Lower leg skin (tissue), 4 donors: Measurements from ENCODE around the gene USP35. TPM values are rescaled to one million over a fixed set of nuclear protein-coding genes. Genes with fewer than 3 reads are reported as not detected.

Source experiments
- DNase-seq, 2 donors: peaks; one replicate each; pipeline ENCODE4 v3.0.0-alpha.2; 2019; ENCODE audit warnings: low spot score in 2 of 2
- H3K4me3 ChIP-seq: fragments of 200-600 bp; sonication (generic); 2 replicates; pipeline ENCODE4 v1.5.1; 2017; ENCODE audit warnings: mild to moderate bottlenecking, low read depth; ENCODE audit not compliant: poor library complexity, severe bottlenecking
- POLR2A ChIP-seq, 2 donors: fragments of 450-650 bp; IDR thresholded peaks; one replicate each; pipeline ENCODE4 v1.6.1; 2016 to 2017; ENCODE audit warnings: antibody characterized with exemption in 2 of 2, mild to moderate bottlenecking in 1 of 2, moderate library complexity in 1 of 2
- WGBS, 2 donors: methylation state at CpG; one replicate each; pipeline ENCODE4 v1.1.5; 2018; 5-methylcytosine and 5-hydroxymethylcytosine counted together
- intact Hi-C: fragments of 100-400 bp; cut with DNase I; formaldehyde crosslinking; loops from one replicate; pipeline ENCODE4 v1.15.0; 2023; ENCODE audit warnings: low total_unique reads
- total RNA-seq, 4 donors: library from RNA; depleted of rRNA; stranded (reverse); fragments of >200 nt; gene quantifications; one replicate each; pipeline ENCODE4 v1.1.0, GENCODE V29; 2016
- TF ChIP-seq, protein P1 (sequence below), 3 donors: fragments of 450-650 bp; IDR thresholded peaks; one replicate each; pipeline ENCODE4 v1.5.1; 2016; ENCODE audit warnings: antibody characterized with exemption in 3 of 3, mild to moderate bottlenecking in 3 of 3, moderate library complexity in 2 of 3

USP35 gene
- total RNA-seq, 4 donors from 2014 or later, result 3.0 to 4.0 (median 3.5) TPM

DNA sequence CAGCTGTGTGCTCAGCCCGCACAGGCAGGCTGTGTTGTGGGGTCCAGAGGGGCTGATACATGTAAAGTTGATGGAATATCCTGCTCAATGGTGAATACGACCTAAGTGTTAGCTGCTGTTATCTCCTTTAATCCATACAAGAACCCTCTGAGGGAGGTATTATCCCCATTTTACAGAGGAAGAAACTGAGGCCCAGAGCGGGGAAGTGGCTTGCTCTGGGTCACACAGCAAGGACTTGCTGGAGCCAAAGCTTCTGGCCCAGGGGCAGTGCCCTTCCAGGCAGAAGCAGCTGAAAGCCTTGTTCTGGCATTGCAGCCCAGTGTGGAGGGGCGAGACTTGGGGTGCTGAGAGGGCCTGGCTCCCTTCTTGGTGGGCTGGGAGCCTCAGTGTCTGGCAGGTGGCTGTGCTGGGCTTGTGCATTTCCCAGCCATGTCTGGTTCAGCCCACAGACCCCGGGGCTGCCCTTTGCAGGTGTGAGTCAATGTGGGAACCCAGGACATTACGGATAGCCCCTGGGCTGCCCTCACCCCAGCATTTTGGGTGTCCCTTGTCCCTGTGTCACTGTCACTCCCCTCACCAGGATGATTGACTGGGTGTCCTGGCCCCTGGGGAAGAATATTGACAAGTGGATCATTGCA is 10.4 kb downstream of the USP35 start:
- WGBS, 2 donors, result 90 to 98% methylated on average over 6 of the region's 6 CpGs
- intact Hi-C loops, result no loop called here
- no peak for TF ChIP-seq POLR2A (IDR thresholded peaks at IDR 0.05)
- TF ChIP-seq, protein P1, sequence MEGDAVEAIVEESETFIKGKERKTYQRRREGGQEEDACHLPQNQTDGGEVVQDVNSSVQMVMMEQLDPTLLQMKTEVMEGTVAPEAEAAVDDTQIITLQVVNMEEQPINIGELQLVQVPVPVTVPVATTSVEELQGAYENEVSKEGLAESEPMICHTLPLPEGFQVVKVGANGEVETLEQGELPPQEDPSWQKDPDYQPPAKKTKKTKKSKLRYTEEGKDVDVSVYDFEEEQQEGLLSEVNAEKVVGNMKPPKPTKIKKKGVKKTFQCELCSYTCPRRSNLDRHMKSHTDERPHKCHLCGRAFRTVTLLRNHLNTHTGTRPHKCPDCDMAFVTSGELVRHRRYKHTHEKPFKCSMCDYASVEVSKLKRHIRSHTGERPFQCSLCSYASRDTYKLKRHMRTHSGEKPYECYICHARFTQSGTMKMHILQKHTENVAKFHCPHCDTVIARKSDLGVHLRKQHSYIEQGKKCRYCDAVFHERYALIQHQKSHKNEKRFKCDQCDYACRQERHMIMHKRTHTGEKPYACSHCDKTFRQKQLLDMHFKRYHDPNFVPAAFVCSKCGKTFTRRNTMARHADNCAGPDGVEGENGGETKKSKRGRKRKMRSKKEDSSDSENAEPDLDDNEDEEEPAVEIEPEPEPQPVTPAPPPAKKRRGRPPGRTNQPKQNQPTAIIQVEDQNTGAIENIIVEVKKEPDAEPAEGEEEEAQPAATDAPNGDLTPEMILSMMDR (IDR thresholded peaks at IDR 0.05), result no peak
- DNase-seq, result no peak
- no peak overlapping the region for H3K4me3 ChIP-seq

DNA sequence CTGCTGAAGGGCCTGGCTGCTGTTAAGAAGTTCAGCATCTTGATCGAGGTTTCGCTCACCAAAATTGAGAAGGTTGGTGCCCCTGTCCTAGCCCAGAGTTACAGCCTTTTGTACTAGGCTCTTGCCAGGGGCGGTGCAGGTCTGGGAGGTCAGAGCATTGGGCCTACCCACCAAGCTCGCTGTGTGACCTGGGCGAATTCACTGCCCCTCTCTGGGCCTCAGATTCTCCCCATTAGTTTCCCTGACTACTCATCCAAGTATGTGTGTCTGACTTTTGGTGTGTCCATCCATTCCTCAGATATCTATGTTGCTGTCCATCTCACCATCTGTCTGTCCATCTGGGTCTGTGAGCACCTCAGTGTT is 10.9 kb downstream of the USP35 start:
- TF ChIP-seq POLR2A (IDR thresholded peaks at IDR 0.05), result no peak
- TF ChIP-seq, protein P1 (IDR thresholded peaks at IDR 0.05), result no peak
- intact Hi-C loops, result no loop called here
- DNase-seq, result no peak
- no peak overlapping the region for H3K4me3 ChIP-seq
- WGBS, 2 donors, result 93 to 97% methylated on average over 5 of the region's 5 CpGs

DNA sequence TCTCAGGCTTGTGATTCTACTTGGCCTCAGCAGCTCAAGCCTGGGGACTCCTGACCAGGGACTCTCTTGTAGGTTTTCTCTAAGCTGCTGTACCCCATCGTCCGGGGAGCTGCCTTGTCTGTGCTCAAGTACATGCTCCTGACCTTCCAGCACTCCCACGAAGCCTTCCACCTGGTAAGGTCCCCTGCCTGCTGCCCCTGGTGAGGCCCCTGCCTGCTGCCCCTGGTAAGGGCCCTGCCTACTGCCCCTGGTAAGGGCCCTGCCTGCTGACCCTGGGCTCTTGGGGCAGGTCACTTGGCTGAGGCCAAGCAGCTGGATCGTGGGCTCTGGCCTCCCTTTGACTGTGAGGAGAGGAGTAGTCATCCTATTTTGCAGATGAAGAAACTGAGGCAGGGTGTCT is 11.3 kb downstream of the USP35 start:
- H3K4me3 ChIP-seq, result no peak overlapping the region
- 91 to 93% methylated on average over 4 of the region's 4 CpGs for WGBS, 2 donors
- intact Hi-C loops, result no loop called here
- DNase-seq, result no peak
- TF ChIP-seq POLR2A (IDR thresholded peaks at IDR 0.05), result no peak
- TF ChIP-seq, protein P1 (IDR thresholded peaks at IDR 0.05), result no peak

DNA sequence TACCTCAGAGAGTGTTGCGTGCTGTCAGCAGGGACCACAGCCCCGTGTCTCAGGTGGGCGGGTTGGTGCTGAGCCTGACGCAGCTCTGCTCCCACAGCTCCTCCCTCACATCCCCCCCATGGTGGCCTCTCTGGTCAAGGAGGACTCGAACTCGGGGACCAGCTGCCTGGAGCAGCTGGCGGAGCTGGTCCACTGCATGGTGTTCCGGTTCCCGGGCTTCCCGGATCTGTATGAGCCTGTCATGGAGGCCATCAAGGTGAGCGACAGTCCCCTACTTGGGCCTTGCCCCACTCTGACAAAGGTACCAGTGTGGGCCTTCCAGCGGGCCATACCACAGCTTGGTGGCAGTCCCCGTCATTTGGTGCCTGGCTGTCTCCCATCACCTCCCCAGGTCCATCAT is 11.8 kb downstream of the USP35 start:
- 93 to 96% methylated on average over 3 to 13 of the region's 13 CpGs for WGBS, 2 donors
- no peak for TF ChIP-seq POLR2A (IDR thresholded peaks at IDR 0.05)
- TF ChIP-seq, protein P1 (IDR thresholded peaks at IDR 0.05), result no peak
- no peak for DNase-seq
- intact Hi-C loops, result no loop called here
- no peak overlapping the region for H3K4me3 ChIP-seq

DNA sequence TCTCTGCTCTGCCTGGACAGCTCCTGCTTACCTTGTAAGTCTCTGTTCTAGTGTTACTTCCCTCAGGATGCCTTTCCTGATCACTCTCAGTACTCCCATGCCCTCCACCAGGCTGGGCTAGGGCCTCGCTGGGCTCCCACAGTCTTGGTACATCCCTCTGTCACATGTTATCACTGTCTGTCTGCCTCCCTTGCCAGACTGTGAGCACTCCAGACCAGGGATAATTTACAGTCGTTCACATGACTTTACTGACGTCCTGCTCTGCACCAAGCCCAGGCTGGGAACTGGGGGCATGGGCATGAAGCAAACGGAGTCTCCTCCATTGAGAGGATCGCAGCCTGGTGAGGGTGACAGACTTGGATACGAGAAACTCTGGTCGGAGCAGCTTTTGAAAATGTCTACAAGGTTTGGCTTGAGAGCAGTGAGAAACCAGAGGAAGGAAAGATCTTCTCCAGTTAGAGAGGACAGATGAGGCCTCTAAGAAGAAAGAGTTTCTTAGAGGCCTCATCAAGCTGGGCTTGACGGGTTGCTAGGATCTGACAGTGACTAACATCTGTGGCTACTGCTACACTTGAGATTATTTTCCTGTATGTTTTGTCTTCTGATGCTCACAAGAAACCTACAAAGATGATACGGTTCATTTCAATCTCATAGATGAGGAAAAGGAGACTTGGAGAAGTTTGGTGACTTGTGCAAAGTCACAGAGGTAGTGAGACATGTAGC is 12.5 kb downstream of the USP35 start:
- 82 to 83% methylated on average over 9 of the region's 9 CpGs for WGBS, 2 donors
- intact Hi-C loops, result no loop called here
- no peak for TF ChIP-seq POLR2A (IDR thresholded peaks at IDR 0.05)
- TF ChIP-seq, protein P1 (IDR thresholded peaks at IDR 0.05), result no peak
- no peak for DNase-seq
- no peak overlapping the region for H3K4me3 ChIP-seq
